Memory B cell (primary cell): ENCODE measurements around the gene VTI1B.

Experiments
- ATAC-seq: fragments of 150-1000 bp; cut with Tn5 transposase; 2 replicates; pipeline ENCODE4 v1.10.0; 2021; ENCODE audit warnings: low read depth, mild to moderate bottlenecking, moderate library complexity
- DNase-seq, 2 donors: peaks; one replicate each; pipeline ENCODE4 v3.0.0; 2022; ENCODE audit warnings: low spot score in 2 of 2
- H3K27ac Mint-ChIP-seq: one replicate; pipeline ENCODE4 v1.8.0; 2022; ENCODE audit warnings: mild to moderate bottlenecking, moderate library complexity, mixed read lengths
- H3K27me3 Mint-ChIP-seq: one replicate; pipeline ENCODE4 v1.8.0; 2022; ENCODE audit warnings: mixed read lengths
- H3K36me3 Mint-ChIP-seq: one replicate; pipeline ENCODE4 v1.8.0; 2022; ENCODE audit warnings: mild to moderate bottlenecking, mixed read lengths
- H3K4me1 Mint-ChIP-seq: one replicate; pipeline ENCODE4 v1.8.0; 2022; ENCODE audit warnings: mixed read lengths
- H3K4me3 Mint-ChIP-seq: one replicate; pipeline ENCODE4 v1.8.0; 2022; ENCODE audit warnings: mild to moderate bottlenecking, moderate library complexity, mixed read lengths
- H3K9me3 Mint-ChIP-seq: one replicate; pipeline ENCODE4 v1.8.0; 2022; ENCODE audit warnings: mixed read lengths

VTI1B gene

DNA sequence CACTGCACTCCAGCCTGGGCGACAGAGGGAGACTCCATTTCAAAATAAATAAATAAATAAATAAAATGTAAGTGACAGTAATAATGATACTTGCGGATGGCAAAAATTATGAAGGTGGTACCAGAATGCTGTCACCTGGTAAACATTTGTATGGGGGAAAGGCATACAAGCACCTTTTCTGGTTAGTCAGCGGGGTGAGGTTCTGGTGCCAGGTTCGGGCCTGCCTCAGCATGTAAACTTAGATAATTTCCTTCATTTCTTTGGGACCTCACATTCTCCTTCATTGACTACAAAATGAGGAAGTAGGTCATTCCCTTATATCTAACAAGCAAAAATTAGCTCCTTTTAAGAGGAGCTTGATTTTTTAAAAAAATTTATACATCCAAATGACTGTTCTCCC is 10.8 kb downstream of the VTI1B start:
- Mint-ChIP-seq H3K27ac (no peak overlapping the region), H3K27me3 (no peaks in the 10 kb centered on the region), H3K36me3 (peaks cover 3% of the 10 kb centered on the region), H3K4me1 (peaks cover 24% of the 10 kb centered on the region), H3K4me3 (no peak overlapping the region), H3K9me3 (no peaks in the 10 kb centered on the region)
- DNase-seq = no peak
- ATAC-seq = no peak

DNA sequence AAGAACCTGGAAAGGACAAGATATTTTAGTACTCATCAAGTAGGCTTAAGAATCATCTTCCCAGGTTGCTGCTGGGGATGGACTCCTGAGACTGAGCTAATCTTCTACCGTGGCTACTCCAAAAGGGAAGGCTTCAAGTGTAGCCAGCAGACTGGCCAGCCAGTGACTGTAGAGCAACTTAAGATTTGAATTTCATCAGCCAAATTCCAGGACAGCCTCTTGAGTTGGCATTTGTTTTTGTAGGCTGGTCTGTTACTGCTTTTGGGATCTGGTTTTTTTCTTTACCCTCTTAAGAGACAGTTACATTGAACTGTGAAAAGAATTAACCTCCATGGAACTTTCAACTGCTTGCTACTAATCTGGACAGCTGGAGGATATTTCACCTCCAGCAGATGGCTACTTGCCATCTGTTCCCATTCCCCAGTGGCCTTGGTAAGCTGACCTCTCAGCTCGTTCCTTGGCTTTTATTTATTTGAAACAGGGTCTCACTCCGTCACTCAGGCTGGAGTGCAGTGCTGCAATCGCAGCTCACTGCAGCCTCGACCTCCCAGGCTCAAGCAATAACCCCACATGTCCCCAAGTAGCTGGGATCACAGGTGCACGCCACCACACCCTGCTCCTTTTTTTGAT is 20.7 kb downstream of the VTI1B start:
- Mint-ChIP-seq H3K4me3 (no peak overlapping the region), H3K27me3 (no peaks in the 10 kb centered on the region), H3K27ac (no peak overlapping the region), H3K36me3 (peaks cover 29% of the 10 kb centered on the region), H3K4me1 (no peaks in the 10 kb centered on the region), H3K9me3 (no peaks in the 10 kb centered on the region)
- DNase-seq (no peak), ATAC-seq (no peak)

DNA sequence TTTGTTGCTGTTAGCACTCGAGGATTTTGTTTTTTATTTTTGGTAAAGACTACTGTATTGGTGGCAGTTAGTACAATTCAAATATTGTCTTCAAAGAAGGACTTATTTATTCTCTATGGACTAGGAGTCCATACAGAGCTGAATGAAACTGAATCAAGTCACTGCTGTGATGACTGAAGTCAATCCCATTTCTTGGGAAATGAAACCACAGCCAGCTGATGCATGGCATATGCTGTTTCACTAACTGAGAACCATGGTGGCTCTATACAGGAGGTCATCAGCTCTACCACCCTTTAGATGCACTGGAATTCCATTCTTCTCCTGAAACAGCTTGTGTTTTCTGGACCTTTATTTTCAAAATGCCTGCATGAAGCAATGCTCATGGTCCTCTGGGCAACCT is 22.2 kb downstream of the VTI1B start:
- no peaks in the 10 kb centered on the region for H3K9me3 Mint-ChIP-seq
- ATAC-seq = no peak
- H3K36me3 Mint-ChIP-seq = peaks cover 28% of the 10 kb centered on the region
- no peak overlapping the region for H3K4me3 Mint-ChIP-seq
- no peak for DNase-seq
- H3K27ac Mint-ChIP-seq = no peak overlapping the region
- H3K27me3 Mint-ChIP-seq = no peaks in the 10 kb centered on the region
- H3K4me1 Mint-ChIP-seq = no peaks in the 10 kb centered on the region

- Mint-ChIP-seq H3K9me3 (no peaks in the 10 kb centered on the region), H3K27me3 (no peaks in the 10 kb centered on the region), H3K36me3 (peaks cover 29% of the 10 kb centered on the region), H3K4me3 (no peak overlapping the region), H3K27ac (no peak overlapping the region), H3K4me1 (no peaks in the 10 kb centered on the region)
- DNase-seq = no peak
- ATAC-seq = no peak
These were observed 23.7 kb downstream of the VTI1B start for GRCh38 chr14:67650694-67651093.

DNA sequence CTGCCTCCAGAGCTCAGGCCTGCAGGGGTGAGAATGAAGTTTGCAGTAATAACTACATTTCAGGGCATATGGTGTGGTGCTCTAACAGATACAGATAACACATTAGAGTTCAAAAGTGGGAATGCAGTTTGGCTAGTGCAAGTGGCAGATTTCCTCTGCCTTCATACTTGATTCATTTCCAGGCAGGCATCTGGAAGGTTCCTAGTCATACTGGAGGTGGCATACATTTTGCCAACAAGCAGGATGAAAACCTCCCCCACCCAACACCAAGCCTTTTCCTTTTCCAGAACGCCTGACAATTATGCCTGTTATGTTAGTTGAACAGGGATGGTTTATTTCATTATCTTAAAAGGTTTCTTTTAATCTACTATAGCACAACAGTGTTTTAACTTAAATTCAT is 24.3 kb downstream of the VTI1B start:
- H3K4me3 Mint-ChIP-seq = no peak overlapping the region
- DNase-seq = no peak
- ATAC-seq = no peak
- peaks cover 31% of the 10 kb centered on the region for H3K36me3 Mint-ChIP-seq
- H3K27ac Mint-ChIP-seq = no peak overlapping the region
- no peaks in the 10 kb centered on the region for H3K4me1 Mint-ChIP-seq
- H3K27me3 Mint-ChIP-seq = no peaks in the 10 kb centered on the region
- no peaks in the 10 kb centered on the region for H3K9me3 Mint-ChIP-seq

GRCh38 chr14:67646131-67646530 is 28.3 kb downstream of the VTI1B start:
- ATAC-seq (no peak), DNase-seq (no peak)
- Mint-ChIP-seq H3K9me3 (no peaks in the 10 kb centered on the region), H3K4me1 (no peaks in the 10 kb centered on the region), H3K27me3 (no peaks in the 10 kb centered on the region), H3K4me3 (no peak overlapping the region), H3K36me3 (peaks cover 22% of the 10 kb centered on the region), H3K27ac (no peak overlapping the region)

- Mint-ChIP-seq H3K9me3 (no peaks in the 10 kb centered on the region), H3K27ac (peak overlapping the region; percentile 1), H3K4me3 (no peak overlapping the region), H3K27me3 (no peaks in the 10 kb centered on the region), H3K36me3 (peaks cover 17% of the 10 kb centered on the region), H3K4me1 (no peaks in the 10 kb centered on the region)
- DNase-seq = no peak
- no peak for ATAC-seq
These were observed 29.0 kb downstream of the VTI1B start for GRCh38 chr14:67645414-67645813.

DNA sequence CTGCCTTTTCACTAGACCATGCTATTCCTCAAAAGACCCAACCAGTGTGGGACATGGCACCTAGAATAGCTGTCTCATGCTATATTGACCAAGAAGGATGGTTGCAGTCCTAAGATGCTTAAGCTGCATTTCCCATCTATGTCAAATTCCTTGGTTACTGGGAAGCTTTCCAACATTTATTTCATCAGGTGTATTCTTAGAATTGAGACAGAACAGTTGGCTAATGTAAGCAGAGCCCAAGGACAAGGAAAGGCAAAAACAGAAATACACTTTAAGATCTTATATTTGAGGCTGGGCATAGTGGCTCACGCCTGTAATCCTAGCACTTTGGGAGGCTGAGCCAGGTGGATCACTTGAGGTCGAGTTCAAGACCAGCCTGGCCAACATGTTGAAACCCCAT is 30.0 kb downstream of the VTI1B start:
- Mint-ChIP-seq H3K36me3 (peaks cover 13% of the 10 kb centered on the region), H3K27ac (peak overlapping the region; percentile 26), H3K9me3 (no peaks in the 10 kb centered on the region), H3K4me3 (no peak overlapping the region), H3K4me1 (no peaks in the 10 kb centered on the region), H3K27me3 (no peaks in the 10 kb centered on the region)
- ATAC-seq (no peak), DNase-seq (no peak)

DNA sequence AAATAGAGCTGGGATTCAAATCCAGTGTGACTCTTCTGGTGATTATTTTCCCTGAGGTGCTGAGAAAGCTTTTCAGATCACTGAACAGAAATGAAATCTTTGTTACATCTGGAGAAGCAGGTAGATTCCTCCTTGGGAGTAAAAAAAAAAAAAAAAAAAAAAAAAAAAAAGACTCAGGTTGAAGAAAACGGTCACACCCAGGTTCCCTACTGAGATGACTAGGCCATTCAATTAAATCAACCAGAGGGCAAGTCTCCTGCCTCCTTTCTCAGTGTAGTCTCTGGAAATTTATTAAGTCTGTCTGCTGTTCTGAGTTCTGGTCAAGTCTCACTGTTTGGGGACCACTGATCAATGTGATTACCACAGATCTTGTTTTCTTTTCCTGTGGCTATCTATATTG is 30.7 kb downstream of the VTI1B start:
- Mint-ChIP-seq H3K36me3 (peaks cover 11% of the 10 kb centered on the region), H3K4me3 (no peak overlapping the region), H3K9me3 (no peaks in the 10 kb centered on the region), H3K27me3 (no peaks in the 10 kb centered on the region), H3K27ac (peak overlapping the region; percentile 26), H3K4me1 (no peaks in the 10 kb centered on the region)
- DNase-seq (no peak), ATAC-seq (no peak)

DNA sequence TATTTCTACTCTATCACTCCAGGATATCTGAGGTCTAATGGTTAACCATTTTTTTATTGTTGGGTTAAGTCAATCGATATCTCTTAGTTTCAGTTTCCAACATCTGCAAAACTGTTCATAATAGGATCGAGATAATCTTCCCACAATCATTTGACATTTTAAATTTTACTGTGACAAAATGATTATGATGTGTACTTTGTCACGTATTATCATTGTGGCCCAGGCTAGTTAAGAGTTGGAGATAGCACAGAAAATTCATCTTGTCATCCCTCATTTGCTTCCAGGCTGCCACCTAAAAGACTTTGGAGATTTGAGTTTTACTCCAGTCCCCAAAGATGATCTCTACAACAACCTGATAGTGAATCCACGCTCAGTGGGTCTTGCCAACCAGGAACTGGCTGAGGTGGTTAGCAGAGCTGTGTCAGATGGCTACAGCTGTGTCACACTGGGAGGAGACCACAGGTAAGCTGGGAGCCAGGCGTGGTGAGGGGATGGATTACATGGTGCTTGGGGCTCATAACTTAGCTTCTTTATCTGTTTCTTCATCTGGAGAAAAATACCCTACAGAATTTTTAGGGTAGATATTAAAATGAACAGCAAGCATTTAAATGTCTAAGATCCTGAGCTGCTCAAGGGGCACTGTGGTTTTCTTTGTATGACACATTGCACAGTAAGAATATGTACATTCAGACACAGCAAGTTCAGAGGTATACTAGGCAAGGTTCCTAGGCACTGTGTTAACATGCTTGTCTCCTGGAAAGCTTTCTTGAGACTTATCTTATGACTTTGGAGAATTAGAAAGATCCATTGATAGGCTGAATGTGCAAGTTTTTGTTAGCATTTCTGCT is 32.3 kb downstream of the VTI1B start:
- no peak overlapping the region for H3K27ac Mint-ChIP-seq
- no peaks in the 10 kb centered on the region for H3K9me3 Mint-ChIP-seq
- H3K36me3 Mint-ChIP-seq = peaks cover 7% of the 10 kb centered on the region
- DNase-seq (no peak), ATAC-seq (no peak)
- no peak overlapping the region for H3K4me3 Mint-ChIP-seq
- no peaks in the 10 kb centered on the region for H3K27me3 Mint-ChIP-seq
- no peaks in the 10 kb centered on the region for H3K4me1 Mint-ChIP-seq

GRCh38 chr14:67641480-67641879 is 33.0 kb downstream of the VTI1B start:
- ATAC-seq (no peak), DNase-seq (no peak)
- no peak overlapping the region for H3K4me3 Mint-ChIP-seq
- H3K27me3 Mint-ChIP-seq = no peaks in the 10 kb centered on the region
- no peak overlapping the region for H3K27ac Mint-ChIP-seq
- H3K9me3 Mint-ChIP-seq = no peaks in the 10 kb centered on the region
- H3K36me3 Mint-ChIP-seq = peaks cover 6% of the 10 kb centered on the region
- H3K4me1 Mint-ChIP-seq = no peaks in the 10 kb centered on the region

- H3K27ac Mint-ChIP-seq = no peak overlapping the region
- no peaks in the 10 kb centered on the region for H3K36me3 Mint-ChIP-seq
- H3K4me3 Mint-ChIP-seq = no peak overlapping the region
- H3K27me3 Mint-ChIP-seq = no peaks in the 10 kb centered on the region
- H3K4me1 Mint-ChIP-seq = no peaks in the 10 kb centered on the region
- ATAC-seq = no peak
- H3K9me3 Mint-ChIP-seq = no peaks in the 10 kb centered on the region
- DNase-seq = no peak
These were observed 35.8 kb downstream of the VTI1B start for GRCh38 chr14:67638642-67639041.

DNA sequence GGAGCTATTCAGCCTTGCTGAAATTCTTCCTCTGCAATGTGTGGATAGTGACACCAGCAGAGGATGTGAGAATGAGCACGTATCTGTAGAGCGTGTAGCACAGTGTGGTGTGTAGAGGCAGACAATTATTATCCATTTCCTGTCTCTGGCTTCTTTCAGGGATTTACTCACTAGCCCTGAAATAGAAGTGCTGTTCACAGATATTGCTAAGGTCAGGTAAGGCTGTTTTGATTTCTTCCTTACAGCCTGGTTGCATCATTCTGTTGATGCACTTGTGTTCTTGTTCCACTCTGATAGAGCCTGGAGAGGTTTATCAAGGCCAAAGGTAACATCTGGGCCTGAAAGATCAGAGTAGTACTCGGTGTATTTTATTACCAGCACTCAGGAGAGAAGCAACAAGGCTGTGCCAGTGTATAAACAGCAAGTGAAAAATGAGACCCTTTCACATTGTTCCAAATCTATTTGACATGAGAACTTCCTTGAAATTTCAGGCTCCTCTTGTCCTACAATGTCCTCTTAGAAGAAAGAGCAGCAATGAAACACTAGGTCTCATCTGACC is 38.0 kb downstream of the VTI1B start:
- no peaks in the 10 kb centered on the region for H3K9me3 Mint-ChIP-seq
- peaks cover 2% of the 10 kb centered on the region for H3K36me3 Mint-ChIP-seq
- H3K27me3 Mint-ChIP-seq = no peaks in the 10 kb centered on the region
- H3K4me1 Mint-ChIP-seq = no peaks in the 10 kb centered on the region
- no peak overlapping the region for H3K27ac Mint-ChIP-seq
- no peak for DNase-seq
- H3K4me3 Mint-ChIP-seq = no peak overlapping the region
- no peak for ATAC-seq

DNA sequence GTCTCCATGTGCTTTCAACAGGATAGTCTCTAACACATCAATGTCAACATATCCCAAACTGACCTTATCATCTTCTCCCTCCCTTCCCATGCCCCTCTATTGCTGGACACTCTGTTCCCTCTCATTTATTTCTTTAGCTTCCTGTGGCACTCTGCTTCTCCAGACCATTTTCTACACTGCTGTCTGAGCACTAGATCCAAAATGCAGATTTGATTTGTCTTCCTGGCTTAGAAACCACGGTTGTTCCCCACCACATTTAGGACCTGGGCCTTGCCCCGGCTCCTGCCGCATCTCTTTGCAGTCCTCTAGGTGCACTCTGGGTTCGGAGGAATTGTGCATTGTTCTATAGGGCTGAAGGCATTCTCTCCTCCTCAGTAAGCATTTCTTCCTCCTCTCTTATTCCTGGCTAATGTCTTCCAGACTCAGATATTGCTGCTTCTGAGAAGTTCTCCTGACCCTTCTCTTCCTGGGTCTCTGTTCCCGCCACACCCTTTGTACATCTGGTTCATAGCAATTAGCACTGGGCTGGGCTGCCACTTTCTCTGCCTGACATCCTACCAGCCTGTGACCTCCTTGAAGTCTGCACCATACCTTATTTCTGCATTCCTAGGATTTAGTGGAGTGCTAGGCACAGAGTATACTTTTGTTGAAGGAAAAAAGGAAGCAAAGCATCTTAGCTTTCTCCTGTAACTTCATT is 40.8 kb downstream of the VTI1B start:
- DNase-seq (no peak), ATAC-seq (no peak)
- no peak overlapping the region for H3K4me3 Mint-ChIP-seq
- H3K36me3 Mint-ChIP-seq = peaks cover 2% of the 10 kb centered on the region
- no peaks in the 10 kb centered on the region for H3K9me3 Mint-ChIP-seq
- no peak overlapping the region for H3K27ac Mint-ChIP-seq
- no peaks in the 10 kb centered on the region for H3K27me3 Mint-ChIP-seq
- no peaks in the 10 kb centered on the region for H3K4me1 Mint-ChIP-seq
